Measurements from ENCODE around the gene TBC1D16.

TBC1D16 gene

GRCh38 chr17:80035687-80035936 is at the start of gene TBC1D16:
Gene TBC1D16, minus strand, starts transcription at chr17:80035872. Its CDS starts 22,325 bp downstream, at chr17:80013547.
- DNase-seq, result no peak

DNA sequence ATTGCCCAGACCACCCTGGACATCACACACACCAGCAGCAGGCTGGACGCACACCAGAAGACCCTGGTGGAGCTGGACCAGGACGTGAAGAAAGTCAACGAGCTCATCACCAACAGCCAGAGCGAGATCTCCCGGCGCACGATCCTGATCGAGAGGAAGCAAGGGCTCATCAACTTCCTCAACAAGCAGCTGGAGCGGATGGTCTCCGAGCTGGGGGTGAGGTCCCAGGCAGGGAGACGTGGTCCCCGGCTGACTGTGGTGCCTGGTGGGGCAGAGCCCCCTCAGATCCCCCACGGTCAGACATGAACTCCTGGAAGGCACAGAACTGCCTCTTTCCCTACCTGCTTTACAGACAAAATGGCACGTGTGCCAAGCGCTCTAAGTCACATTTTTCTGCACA is 49.1 kb upstream of the TBC1D16 start:
- no peak for DNase-seq

GRCh38 chr17:80083136-80083661 is 47.5 kb upstream of the TBC1D16 start:
- no peak for DNase-seq

DNA sequence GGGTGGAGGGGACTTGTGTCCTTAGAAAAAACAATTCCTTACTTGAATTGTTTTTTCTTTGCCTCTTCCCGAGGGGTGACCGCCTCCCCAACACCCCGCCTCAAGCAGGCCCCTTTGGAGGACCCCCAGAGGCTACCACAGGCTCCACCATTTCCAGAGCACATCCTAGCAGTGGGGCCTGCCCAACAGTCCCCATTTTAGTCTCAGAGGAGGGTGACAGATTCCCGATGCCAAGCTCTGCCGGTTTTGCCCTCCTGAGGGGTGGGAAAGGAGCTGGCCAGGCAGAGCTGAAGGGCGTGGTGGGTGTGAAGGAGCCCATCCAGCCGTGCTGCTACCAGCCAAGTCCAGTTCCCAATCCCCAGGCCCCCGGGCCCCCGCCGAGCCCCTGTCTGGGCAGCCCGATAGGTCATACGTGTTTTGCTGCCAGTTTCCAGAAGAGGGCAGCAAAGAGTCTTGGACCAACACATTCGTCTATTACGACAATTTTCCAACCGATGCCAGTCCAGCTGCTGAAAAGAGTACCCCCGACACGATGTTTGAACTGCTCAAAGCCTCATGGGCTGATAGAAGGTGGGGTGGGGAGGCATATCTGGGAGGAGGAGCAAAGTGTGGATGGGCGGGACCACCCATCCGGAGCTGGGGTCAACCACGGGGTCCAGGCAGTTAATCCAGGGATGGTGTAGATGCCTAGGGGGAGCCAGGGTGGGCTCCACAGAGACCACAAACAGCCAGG is 46.9 kb upstream of the TBC1D16 start:
- DNase-seq, result no peak

DNA sequence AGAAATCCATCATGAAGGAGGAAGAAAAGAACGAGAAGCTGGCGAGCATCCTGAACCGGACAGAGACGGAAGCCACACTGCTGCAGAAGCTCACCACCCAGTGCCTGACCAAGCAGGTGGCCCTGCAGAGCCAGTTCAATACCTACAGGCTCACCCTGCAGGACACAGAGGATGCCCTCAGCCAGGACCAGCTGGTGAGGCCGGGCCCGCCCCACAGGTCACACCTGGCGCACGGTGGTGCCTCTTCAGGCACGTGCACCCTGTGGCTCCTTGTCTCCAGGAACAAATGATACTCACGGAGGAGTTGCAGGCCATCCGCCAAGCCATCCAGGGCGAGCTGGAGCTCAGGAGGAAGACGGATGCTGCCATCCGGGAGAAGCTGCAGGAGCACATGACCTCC is 45.9 kb upstream of the TBC1D16 start:
- DNase-seq, result no peak

DNA sequence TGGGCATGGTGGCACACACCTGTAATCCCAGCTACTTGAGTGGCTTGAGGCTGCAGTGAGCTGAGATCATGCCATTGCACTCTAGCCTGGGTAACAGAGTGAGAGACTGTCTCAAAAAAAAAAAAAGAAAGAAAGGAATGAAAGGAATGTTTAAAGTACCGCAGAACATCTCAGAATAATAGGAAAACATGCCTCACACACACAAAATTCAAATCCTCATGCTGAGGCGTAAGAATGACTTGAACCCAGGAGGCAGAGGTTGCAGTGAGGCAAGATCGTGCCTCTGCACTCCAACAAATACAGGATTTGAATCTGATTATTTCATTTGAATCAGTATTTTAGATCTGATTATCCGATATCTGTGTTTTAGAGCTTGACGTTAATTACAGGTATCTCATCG is 44.4 kb upstream of the TBC1D16 start:
- no peak for DNase-seq

DNA sequence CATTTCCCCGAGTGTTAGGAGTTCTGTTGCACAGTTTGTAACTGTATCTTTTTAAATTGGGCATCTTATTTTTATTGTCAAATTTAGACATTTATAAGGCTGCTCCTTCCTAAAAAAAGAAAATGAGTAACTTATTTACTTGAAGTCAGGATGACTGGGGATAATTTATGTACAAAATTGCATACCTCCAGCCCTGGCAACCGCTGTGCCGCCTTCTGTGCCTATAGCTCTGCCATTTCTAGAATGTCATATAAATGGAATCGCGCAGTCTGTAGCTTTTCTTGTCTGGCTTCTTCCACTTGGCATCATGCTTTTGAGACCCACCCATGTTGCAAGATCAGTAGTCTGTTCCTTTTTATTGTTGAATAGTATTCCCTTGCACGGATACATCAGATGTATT is 36.7 kb upstream of the TBC1D16 start:
- DNase-seq, result no peak

DNA sequence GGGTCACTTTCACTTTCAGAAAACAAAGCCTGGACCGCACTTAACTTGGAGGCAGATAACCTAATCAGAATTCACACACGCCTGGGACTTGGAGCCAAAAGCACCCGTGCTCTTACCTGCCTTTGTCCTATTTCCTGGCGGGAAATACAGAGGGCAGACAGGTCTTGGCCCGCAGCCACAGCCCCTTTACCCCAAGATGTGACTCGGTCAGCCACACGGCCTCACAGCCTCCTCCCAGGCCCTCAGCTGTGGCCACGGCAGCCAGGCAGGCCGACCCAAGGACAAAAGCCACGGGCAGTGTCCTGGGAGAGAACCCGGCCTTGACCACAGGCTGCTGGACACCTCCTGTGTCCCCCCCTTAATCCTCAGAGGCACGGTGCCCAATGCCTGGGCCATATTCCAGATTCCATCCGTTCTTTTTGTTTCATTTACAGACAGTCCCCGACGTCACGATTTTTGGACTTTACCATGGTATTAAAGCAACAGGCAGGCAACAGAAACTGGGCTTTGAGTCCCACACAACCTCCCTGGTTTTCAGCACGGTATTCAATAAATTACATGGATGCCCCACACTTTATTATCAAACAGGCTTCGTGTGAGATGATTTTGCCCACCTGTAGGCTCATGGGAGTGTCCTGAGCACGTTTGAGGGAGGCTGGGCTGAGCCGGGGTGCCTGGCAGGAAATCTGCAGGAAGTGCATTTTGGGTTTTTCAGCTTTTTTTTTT is 35.6 kb upstream of the TBC1D16 start:
- DNase-seq, result no peak

DNA sequence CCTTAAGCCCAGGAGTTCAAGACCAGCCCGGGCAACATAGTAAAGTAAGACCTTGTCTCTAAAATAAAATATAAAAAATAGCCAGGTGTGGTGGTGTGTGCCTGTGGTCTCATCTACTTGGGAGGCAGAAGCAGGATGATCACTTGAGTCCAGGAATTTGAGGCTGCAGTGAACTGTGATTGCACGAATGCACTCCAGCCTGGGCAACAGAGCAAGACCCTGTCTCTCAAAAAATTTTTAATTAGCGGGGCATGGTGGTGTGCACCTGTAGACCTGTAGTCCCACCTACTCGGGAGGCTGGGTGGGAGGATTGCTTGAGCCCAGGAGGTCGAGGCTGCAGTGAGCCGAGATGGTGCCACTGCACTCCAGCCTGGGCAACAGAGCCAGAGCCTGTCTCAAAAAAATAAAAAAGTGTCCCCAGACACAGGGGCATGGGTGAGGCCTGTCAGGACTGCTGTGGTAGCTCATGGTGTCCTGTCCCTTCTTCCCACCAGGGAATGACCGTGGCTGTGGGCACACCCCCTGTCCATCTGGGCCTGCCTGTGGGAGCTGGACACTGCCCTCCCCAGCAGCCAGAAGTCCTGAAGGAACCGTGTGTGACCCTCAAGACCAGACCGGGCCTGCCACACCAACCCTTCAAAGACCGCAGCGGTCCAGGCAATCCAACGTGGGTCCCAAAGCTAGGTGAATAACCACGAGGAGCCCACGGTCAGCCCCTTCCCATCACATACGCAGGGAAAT is 34.9 kb upstream of the TBC1D16 start:
- DNase-seq, result no peak

GRCh38 chr17:80068301-80069222 is 32.9 kb upstream of the TBC1D16 start:
- no peak for DNase-seq

DNA sequence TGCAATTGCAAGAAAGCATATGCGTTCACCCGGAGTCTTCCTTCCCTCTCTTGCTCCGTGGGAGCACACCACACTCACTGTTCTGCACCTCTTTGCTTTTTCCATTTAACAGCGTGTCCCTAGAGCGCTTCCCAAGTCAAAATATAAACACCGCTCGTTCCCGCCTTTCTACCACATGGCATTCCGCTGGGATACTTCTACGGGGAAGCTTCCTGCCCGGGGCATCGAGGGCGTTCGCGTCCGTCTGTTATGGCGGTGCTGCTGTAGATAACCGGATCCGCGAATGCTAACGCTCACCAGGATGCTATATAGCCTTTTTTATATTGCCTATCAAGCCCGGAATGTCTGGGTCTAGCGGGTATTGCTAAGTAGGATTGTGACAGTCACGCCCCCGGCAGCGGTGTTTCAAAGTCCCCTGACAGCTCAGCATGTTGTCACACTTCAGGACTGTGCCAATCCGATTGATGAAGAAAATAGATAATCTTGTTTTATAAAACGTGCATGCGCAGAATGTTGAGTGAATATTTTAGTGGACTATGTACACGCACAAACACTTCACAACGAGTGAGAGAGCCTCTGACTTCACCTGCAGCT is 31.8 kb upstream of the TBC1D16 start:
- no peak for DNase-seq

GRCh38 chr17:80065478-80066170 is 30.0 kb upstream of the TBC1D16 start:
- DNase-seq, result no peak

DNA sequence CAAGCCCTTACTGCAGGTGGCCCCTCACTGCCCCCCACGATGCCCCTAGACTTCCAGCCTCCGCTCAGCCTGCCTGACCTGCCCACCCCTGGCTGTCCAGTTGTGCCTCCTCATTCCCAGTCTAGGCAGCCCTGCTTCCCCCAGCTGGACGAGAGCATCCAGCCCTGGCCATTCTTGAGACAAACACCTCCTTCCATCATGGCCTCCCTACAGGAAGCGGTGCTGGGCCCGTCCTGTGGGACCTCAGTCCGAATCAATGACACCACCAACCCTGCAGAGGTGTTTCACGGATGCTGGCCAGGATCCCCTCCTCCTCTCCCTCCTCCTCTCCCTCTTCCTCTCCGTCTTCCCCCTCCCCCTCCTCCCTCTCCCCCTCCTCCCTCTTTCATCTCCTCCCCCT is 29.0 kb upstream of the TBC1D16 start:
- DNase-seq, result no peak

DNA sequence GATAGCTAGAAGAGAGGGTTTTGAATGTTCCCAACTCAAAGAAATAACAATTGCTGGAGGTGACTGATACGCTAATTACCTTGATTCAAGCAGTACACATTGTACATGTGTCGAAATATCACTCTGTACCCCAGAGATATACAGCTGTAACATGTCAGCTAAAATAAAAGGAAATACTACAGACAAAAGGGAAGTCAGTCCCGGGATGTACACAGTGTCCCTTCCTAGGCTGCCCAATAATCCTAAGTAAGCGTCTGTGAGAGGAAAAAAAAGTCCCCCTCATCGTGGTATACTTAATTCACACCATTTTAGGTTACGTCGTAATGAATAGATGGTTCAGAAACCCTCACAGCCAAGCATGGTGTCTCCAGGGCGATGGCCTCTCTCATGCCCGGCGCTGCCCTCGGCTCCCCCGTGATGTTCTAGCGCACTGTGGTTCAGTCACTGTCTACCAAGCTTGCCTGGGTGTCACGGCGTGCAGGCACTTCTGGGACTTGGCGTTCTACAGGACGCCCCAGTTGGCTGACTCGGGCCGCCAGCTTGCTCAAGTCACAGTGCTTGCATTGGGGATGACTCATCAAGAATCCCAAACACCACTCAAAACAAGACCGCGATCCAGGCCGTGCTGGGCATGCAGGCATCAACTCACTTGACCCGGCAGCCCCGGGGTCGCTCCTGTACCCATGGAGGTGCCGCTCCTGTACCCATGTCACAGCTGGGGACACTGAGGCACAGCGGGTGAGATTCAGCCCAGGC is 28.3 kb upstream of the TBC1D16 start:
- DNase-seq, result no peak

- DNase-seq, result no peak
Measured at GRCh38 chr17:80061421-80061820, 25.7 kb upstream of the TBC1D16 start.

GRCh38 chr17:80060644-80061043 is 25.0 kb upstream of the TBC1D16 start:
- no peak for DNase-seq

DNA sequence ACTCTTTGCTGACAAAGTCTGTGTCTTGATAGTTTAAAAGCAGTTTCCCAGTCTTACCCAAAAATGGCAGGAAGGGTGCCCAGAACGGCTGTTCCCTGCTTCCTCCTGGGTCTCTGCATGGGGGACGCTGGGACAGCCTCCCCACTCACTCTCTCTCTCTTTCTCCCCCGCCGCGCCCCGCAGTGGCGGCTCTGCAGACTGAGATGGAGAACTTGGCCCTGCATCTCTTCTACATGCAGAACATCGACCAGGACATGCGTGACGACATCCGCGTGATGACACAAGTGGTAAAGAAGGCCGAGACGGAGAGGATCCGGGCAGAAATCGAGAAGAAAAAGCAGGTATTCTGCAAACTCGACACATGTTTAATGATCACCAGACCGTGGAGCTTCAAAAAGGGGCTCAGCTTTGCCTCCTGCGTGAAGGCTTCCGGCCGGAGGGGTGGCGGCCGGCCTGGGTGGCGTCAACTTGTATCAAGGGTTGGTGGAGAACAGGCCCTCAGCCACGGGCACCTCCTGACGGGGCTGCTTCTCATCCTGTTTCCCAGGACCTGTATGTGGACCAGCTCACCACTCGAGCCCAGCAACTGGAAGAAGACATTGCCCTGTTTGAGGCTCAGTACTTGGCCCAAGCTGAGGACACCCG is 22.8 kb upstream of the TBC1D16 start:
- DNase-seq, result no peak

- no peak for DNase-seq
Measured at GRCh38 chr17:80055597-80055996, 19.9 kb upstream of the TBC1D16 start.

DNA sequence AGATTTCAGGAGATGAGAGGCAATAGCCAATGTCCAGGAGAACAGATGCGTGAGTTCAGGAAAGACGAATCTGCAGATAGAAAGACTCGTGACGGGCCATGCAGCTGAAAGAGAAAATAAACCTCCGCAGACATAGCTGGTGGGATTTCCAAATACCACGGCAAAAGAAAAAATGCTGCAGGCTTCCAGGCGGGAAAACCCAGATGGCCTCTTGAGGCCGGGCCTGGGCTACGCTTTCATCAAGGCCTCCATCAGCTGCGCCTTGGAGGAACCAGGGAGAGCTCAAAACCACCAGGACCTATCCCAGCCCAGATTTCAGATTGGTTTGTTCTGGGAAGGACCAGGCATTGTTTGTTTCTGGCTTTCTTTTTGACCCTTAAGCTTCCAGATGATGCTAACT is 17.4 kb upstream of the TBC1D16 start:
- DNase-seq, result no peak

- no peak for DNase-seq
Measured at GRCh38 chr17:80051681-80052080, 16.0 kb upstream of the TBC1D16 start.
